HFFc6 (cell line): ENCODE data around the gene ZNF224. TPM values are rescaled to one million over a fixed set of nuclear protein-coding genes. Genes with fewer than 3 reads are reported as not detected.
A peak's percentile ranks its signal among the peaks of the same experiment; 100 is the strongest.

Experiments
- DNase-seq: peaks from one replicate; pipeline ENCODE4 v3.0.0-alpha.2; 2018
- H3K27ac Mint-ChIP-seq: 2 replicates; pipeline ENCODE4 v1.8.0; 2020; ENCODE audit warnings: mild to moderate bottlenecking, mixed read lengths
- H3K27me3 Mint-ChIP-seq: 2 replicates; pipeline ENCODE4 v1.8.0; 2021; ENCODE audit warnings: mild to moderate bottlenecking, moderate library complexity, mixed read lengths; ENCODE audit not compliant: insufficient read depth
- H3K36me3 Mint-ChIP-seq: 2 replicates; pipeline ENCODE4 v1.8.0; 2021; ENCODE audit warnings: low read depth, mixed read lengths
- H3K4me1 Mint-ChIP-seq: 2 replicates; pipeline ENCODE4 v1.8.0; 2020; ENCODE audit warnings: low read depth, mixed read lengths
- H3K4me3 Mint-ChIP-seq: 2 replicates; pipeline ENCODE4 v1.8.0; 2020; ENCODE audit warnings: mild to moderate bottlenecking, moderate library complexity, mixed read lengths
- H3K9me3 Mint-ChIP-seq: 2 replicates; pipeline ENCODE4 v1.8.0; 2020; ENCODE audit warnings: mild to moderate bottlenecking, mixed read lengths
- long read RNA-seq: library from polyadenylated mRNA; unstranded; transcript quantifications from one replicate; pipeline ENCODE4 v2.0.0, GENCODE V29; 2019
- total RNA-seq, 6 experiments: library from RNA; stranded (reverse); fragmentation: NEBNext Ultra II Directional; extraction: Animal tissue kit (Norgen Biotek cat#: 25700); gene quantifications; 2 replicates in 1 of 6; 3 replicates in 5 of 6; pipeline ENCODE4 v1.2.3, GENCODE V29; 2021
- TF ChIP-seq, protein P1 (sequence below): fragments of 200-600 bp; sonication (generic); IDR thresholded peaks from 2 replicates; pipeline ENCODE4 v1.5.0; 2021; ENCODE audit warnings: antibody characterized with exemption, mild to moderate bottlenecking

ZNF224 gene
- total RNA-seq: 10 to 100 TPM in 5 of 6 experiments, 1 to 10 TPM in 1; 8.5 to 11.8 (median 10.8) TPM
- long read RNA-seq, partial matches to known transcripts: 0 of 8 reads
- long read RNA-seq, other reads (novel, unspliced or antisense): 3 of 8 reads

- H3K9me3 Mint-ChIP-seq: no peaks in the 10 kb centered on the region
- H3K36me3 Mint-ChIP-seq: peaks cover 20% of the 10 kb centered on the region
- TF ChIP-seq, protein P1, sequence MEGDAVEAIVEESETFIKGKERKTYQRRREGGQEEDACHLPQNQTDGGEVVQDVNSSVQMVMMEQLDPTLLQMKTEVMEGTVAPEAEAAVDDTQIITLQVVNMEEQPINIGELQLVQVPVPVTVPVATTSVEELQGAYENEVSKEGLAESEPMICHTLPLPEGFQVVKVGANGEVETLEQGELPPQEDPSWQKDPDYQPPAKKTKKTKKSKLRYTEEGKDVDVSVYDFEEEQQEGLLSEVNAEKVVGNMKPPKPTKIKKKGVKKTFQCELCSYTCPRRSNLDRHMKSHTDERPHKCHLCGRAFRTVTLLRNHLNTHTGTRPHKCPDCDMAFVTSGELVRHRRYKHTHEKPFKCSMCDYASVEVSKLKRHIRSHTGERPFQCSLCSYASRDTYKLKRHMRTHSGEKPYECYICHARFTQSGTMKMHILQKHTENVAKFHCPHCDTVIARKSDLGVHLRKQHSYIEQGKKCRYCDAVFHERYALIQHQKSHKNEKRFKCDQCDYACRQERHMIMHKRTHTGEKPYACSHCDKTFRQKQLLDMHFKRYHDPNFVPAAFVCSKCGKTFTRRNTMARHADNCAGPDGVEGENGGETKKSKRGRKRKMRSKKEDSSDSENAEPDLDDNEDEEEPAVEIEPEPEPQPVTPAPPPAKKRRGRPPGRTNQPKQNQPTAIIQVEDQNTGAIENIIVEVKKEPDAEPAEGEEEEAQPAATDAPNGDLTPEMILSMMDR: no peak
Measured at GRCh38 chr19:44093931-44094765, at the start of gene ZNF224. Gene ZNF224, plus strand, starts transcription at chr19:44094361. Its CDS starts 3,513 bp downstream, at chr19:44097874.

DNA sequence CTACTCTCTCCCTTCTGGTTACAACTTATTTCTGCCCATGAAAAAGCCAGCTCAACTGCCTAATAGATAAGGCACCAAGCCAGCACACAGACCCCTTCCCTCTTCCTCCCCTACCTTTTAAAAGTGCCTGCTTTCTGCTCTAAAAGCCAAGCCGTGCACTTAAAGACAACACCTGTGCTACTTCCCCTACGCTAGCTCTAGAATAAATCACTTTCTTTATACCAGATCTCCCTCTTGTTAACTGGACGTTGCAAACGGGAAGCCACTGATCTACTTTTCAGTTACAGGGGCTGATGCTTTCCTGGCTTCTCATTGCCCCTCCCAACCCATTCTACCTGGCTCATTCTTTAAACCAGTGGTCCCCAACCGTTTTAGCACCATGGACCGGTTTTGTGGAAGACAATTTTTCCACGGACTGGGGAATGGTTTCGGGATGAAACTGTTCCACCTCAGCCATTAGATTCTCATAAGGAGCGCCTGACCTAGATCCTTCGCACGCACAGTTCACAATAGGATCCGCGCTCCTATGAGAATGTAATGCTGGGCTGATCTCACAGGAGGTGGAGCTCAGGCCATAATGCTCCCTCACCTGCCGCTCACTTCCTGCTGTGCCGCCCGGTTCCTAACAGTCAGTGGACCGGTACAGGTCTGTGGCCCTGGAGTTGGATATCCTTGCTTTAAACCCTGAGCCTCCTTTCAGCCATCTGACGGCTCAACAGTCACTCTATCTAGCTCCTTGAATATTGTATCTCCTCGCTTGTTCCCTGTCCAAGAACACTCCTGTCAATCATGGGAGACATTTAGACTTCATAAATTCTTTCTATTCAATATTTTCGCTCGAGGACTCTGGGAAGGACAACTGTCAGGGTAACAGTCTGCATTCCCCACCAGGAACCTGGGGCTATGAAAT lies 43.2 kb upstream of the ZNF224 start:
- TF ChIP-seq, protein P1: no peak
- H3K27me3 Mint-ChIP-seq: peaks cover 5% of the 10 kb centered on the region
- H3K4me3 Mint-ChIP-seq: peak overlapping the region; percentile 96
- H3K4me1 Mint-ChIP-seq: peaks cover 19% of the 10 kb centered on the region
- no peak for DNase-seq
- no peaks in the 10 kb centered on the region; the same call in 1 of the 2 replicates for H3K9me3 Mint-ChIP-seq
- H3K27ac Mint-ChIP-seq: 0 out of 2 replicates have a peak overlapping the region, but pooled peaks have one; percentile 82
- H3K36me3 Mint-ChIP-seq: peaks cover 19% of the 10 kb centered on the region

More at GRCh38 chr19:44093931-44094765, at the start of gene ZNF224:
- Mint-ChIP-seq H3K27ac (peak within 1 kb of the TSS; percentile 89), H3K27me3 (peaks cover 2% of the 10 kb centered on the region), H3K4me1 (no peaks in the 10 kb centered on the region), H3K4me3 (peak within 1 kb of the TSS; percentile 99)
- peak; percentile 91 for DNase-seq

DNA sequence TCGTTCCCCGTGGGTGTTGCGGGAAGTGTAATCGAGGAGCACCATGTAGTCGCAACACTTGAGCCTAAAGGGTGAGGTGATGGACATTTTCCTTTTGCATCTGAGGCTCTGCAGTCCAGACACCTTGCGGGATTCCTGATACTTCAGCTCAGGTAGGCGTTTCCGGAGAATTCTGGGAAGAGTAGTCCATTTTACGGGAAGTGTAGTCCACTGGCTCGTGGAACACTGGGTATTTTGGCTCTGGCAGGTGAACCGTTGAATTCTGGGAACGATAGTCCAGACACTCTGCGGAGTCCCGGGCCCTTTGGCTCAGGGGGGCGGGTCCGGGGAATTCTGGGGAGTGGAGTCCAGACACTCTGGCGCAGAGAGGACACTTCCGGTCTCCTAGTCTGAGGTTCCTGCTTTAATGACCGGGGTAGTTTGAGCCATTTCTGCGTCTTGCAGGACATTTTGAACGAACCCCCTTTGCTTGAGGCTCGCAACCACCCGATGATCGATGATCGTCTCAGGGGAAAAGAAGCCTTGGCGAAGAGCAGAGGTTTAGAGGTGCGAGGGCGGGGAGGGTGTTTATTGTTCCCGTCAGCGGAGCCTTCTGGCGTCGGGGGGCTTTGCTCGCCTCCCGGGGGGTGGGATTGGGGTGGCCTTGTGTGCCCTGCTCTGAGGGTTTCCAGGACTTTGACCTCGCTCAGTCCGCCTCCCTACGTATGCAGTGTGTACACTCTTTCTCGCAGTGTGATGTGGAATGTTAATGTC lies 42.3 kb upstream of the ZNF224 start, which contains the start of gene ZNF223:
Gene ZNF223, plus strand, starts transcription at position 387 of the 753 bp plus-strand sequence. CDS start 3,141 bp downstream, outside the sequence.
- Mint-ChIP-seq H3K9me3 (no peaks in the 10 kb centered on the region; the same call in 1 of the 2 replicates), H3K4me3 (peak within 1 kb of the TSS; percentile 96), H3K27me3 (peaks cover 5% of the 10 kb centered on the region), H3K27ac (peak within 1 kb of the TSS; percentile 82), H3K4me1 (peaks cover 19% of the 10 kb centered on the region), H3K36me3 (peaks cover 20% of the 10 kb centered on the region)
- TF ChIP-seq, protein P1: no peak
- DNase-seq: peak; percentile 90

- H3K4me1 Mint-ChIP-seq: peaks cover 16% of the 10 kb centered on the region
- H3K4me3 Mint-ChIP-seq: no peak overlapping the region
- no peaks in the 10 kb centered on the region; the same call in 1 of the 2 replicates for H3K27me3 Mint-ChIP-seq
- TF ChIP-seq, protein P1: peak; percentile 20; the same call in 1 of the 2 replicates
- H3K9me3 Mint-ChIP-seq: no peaks in the 10 kb centered on the region; the same call in 1 of the 2 replicates
- H3K36me3 Mint-ChIP-seq: peaks cover 39% of the 10 kb centered on the region
- no peak for DNase-seq
- no peak overlapping the region for H3K27ac Mint-ChIP-seq
Measured at GRCh38 chr19:44055870-44056269, 38.3 kb upstream of the ZNF224 start.
